ENCODE measurements around the gene ZNF830. TPM values are rescaled to one million over a fixed set of nuclear protein-coding genes. Genes with fewer than 3 reads are reported as not detected.

ZNF830 gene
- total RNA-seq, 4 donors from 2014 or later, result 6.0 to 11.0 (median 7.2) TPM

DNA sequence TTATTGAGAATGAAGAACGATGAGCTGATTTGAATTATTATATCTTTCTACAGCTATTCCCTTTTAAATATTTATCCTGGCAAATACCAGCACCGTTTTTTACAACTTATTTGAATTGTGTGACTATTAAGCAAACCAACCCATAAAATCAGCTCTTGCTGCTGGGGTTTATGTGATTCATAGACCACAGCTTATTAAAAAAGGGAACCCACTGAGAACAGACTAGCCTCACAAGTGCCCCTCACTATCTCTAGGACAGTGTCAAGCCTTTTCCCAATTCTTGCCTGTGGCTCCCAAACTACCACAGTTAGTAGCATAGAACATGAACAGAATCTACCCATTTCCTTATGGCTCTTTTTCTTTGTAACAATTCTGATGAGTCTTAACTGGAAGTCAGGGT is 12.8 kb downstream of the ZNF830 start:
- in situ Hi-C loops (cut with MboI; ENCODE audit: low sequenced_read_pairs in 4 of 4), result loop anchor here in 1 of 4 donors (25.0 kb wide), 1 partner anchor 437 kb away; no protein-coding TSS in a partner anchor
- TF ChIP-seq, protein P1, sequence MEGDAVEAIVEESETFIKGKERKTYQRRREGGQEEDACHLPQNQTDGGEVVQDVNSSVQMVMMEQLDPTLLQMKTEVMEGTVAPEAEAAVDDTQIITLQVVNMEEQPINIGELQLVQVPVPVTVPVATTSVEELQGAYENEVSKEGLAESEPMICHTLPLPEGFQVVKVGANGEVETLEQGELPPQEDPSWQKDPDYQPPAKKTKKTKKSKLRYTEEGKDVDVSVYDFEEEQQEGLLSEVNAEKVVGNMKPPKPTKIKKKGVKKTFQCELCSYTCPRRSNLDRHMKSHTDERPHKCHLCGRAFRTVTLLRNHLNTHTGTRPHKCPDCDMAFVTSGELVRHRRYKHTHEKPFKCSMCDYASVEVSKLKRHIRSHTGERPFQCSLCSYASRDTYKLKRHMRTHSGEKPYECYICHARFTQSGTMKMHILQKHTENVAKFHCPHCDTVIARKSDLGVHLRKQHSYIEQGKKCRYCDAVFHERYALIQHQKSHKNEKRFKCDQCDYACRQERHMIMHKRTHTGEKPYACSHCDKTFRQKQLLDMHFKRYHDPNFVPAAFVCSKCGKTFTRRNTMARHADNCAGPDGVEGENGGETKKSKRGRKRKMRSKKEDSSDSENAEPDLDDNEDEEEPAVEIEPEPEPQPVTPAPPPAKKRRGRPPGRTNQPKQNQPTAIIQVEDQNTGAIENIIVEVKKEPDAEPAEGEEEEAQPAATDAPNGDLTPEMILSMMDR (IDR thresholded peaks at IDR 0.05 in 4 of 5, conservative IDR thresholded peaks at IDR 0.05 in 1 of 5), result no peak
- TF ChIP-seq POLR2A (IDR thresholded peaks at IDR 0.05), result no peak
- intact Hi-C loops (cut with DNase I; ENCODE audit: low total_unique reads), result no loop called here

DNA sequence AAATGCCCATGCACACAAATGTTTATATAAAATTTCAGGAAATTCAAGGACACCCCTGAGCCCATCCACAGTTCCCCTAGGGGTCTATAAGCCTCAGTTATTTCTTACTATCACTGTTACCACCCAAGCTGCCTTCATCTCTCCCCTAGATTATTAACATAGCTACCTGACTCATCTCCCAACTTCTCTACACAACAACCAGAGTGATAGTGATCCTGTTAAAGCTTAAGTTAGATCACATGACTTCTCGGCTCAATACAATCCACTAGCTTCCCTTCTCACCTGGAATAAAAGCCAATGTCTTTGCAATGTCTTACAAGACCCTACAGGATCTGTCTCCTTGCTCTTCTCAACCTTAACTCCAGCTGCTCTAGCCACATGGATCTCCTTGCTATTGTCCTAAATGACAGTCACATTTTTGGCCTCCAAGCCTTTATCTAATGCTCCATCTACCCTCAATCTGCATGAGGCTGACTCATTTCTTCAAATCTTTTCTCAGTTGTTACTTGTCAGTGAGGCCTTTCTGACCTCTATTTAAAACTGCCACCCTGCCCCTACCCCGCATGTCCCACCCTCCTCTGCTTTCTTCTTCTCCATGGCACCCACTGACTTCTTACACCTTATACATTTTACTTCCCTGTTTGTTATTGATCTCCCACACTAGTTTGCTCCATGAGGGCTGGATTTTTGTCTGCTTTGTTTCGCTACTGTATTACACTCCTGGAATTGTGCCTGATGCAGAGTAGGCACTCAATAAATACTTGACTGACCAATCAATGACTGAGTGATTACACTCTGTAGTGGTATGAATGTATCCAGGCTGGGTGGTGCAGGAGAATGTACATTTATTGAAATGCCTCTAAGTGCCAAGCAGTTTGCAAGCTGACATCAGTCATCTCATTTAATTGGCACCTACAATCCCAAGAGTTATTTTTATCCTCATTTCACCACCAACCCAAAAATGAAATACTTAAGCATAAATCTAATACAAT is 13.8 kb downstream of the ZNF830 start:
- TF ChIP-seq, protein P1 (IDR thresholded peaks at IDR 0.05 in 4 of 5, conservative IDR thresholded peaks at IDR 0.05 in 1 of 5), result no peak
- TF ChIP-seq POLR2A (IDR thresholded peaks at IDR 0.05), result no peak
- H3K4me3 ChIP-seq, result no peak overlapping the region
- DNase-seq (no peak), ATAC-seq (no peak)
- no peaks in the 10 kb centered on the region for H3K27me3 ChIP-seq
- no peaks in the 10 kb centered on the region for H3K9me3 ChIP-seq
- intact Hi-C loops (cut with DNase I; ENCODE audit: low total_unique reads) (loop anchor here (5.0 kb wide), 1 partner anchor 757 kb away; the partner anchor contains the start of gene RASL10B), in situ Hi-C loops (cut with MboI; ENCODE audit: low sequenced_read_pairs in 4 of 4) (loop anchor here in 3 of 4 donors (25.0 kb wide), 3 partner anchors 112 to 587 kb away; partner anchors contain the start of gene SLFN14 (in 2 of the 3))
- H3K27ac ChIP-seq, result no peak overlapping the region
- peaks cover 4 to 9% of the 10 kb centered on the region in 2 donors for H3K4me1 ChIP-seq
- no peaks in the 10 kb centered on the region for H3K36me3 ChIP-seq

More for the DNA sequence above, 12.8 kb downstream of the ZNF830 start:
- no peaks in the 10 kb centered on the region for H3K9me3 ChIP-seq
- H3K27ac ChIP-seq, result no peak overlapping the region
- no peak for ATAC-seq
- peaks cover 0 to 6% of the 10 kb centered on the region in 2 donors for H3K36me3 ChIP-seq
- no peak overlapping the region for H3K4me3 ChIP-seq
- peaks cover 0 to under 1% of the 10 kb centered on the region in 2 donors for H3K4me1 ChIP-seq
- no peaks in the 10 kb centered on the region for H3K27me3 ChIP-seq
- DNase-seq, result no peak

DNA sequence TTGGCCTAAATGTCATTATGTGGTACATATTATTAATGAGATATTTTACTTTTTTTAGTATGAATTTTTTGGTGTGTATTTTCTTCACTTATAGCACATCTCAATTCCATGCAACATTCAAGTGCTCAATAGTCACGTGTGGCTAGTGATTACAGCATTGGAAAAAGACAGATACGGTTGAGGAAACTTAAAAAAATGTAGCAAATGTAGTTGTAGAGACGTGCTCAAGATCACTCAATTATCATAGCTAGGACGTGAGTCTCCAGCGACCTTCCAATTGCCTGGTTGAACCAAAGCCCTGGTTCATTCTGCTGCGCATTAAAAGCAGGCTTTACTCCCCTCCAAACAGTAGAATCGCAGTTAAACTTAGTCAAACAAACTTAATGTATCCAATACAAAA is 17.8 kb downstream of the ZNF830 start:
- in situ Hi-C loops (cut with MboI; ENCODE audit: low sequenced_read_pairs in 4 of 4), result loop anchor here in 3 of 4 donors (25.0 kb wide), 2 partner anchors 108 to 583 kb away; partner anchors contain the start of gene SLFN14 (in 2 of the 3)
- H3K27ac ChIP-seq, result peak overlapping the region; percentile 92 to 98 (median 96)

DNA sequence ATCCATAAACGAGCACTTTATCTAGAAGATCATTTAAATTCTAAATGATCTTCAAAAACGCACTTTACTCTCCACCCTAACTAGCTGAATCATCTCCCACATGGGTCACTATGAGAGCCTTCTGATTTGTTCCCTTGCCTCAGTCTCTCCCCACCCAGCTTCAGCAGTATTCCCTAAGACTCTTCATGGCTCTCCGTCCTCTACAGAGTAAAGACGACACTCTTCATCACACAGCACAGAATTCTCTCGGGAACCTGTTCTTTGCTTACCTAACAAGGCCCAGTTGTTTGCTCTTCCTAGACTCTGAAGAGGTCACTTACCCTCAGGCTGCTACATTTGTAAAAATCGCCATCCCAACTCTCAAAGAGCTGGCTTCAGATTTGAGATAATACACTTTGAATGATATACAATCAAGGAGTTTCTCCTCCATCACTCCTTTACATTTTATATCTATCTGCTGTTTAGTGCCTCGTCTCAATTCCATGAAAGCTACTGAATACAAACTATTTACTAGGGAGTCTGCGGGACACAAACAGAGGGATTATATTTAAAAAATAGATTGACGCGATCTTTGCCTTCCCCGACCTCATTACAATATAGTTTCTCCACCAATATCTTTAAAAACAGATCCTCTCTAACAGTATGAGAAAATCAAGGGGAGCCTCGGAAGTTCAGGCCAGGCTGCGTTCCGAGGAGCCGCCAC is 18.5 kb downstream of the ZNF830 start:
- Histone ChIP-seq H3K27me3 (no peaks in the 10 kb centered on the region), H3K4me3 (peak overlapping the region; percentile 81 to 99 (median 86)), H3K36me3 (peaks cover 0 to 2% of the 10 kb centered on the region in 2 donors), H3K4me1 (peaks cover 16 to 30% of the 10 kb centered on the region in 2 donors), H3K27ac (peak overlapping the region; percentile 92 to 98 (median 96)), H3K9me3 (no peaks in the 10 kb centered on the region)
- ATAC-seq, result peak; percentile 6 to 14
- TF ChIP-seq, protein P1 (IDR thresholded peaks at IDR 0.05 in 4 of 5, conservative IDR thresholded peaks at IDR 0.05 in 1 of 5), result no peak
- DNase-seq, result no peak
- intact Hi-C loops (cut with DNase I; ENCODE audit: low total_unique reads) (loop anchor here (1.0 to 10.0 kb wide), 7 partner anchors 18 to 752 kb away; partner anchors contain the start of genes CCT6B, RASL10B, RFFL and SLFN5), in situ Hi-C loops (cut with MboI; ENCODE audit: low sequenced_read_pairs in 4 of 4) (loop anchor here in 3 of 4 donors (25.0 kb wide), 2 partner anchors 108 to 582 kb away; partner anchors contain the start of gene SLFN14 (in 2 of the 3))

More for the DNA sequence above, 17.8 kb downstream of the ZNF830 start:
- Histone ChIP-seq H3K9me3 (no peaks in the 10 kb centered on the region), H3K27me3 (no peaks in the 10 kb centered on the region), H3K4me3 (no peak overlapping the region), H3K36me3 (no peaks in the 10 kb centered on the region), H3K4me1 (peaks cover 16 to 30% of the 10 kb centered on the region in 2 donors)
- intact Hi-C loops (cut with DNase I; ENCODE audit: low total_unique reads), result loop anchor here (5.0 kb wide), 1 partner anchor 753 kb away; the partner anchor contains the start of gene RASL10B
- TF ChIP-seq, protein P1 (IDR thresholded peaks at IDR 0.05 in 4 of 5, conservative IDR thresholded peaks at IDR 0.05 in 1 of 5), result no peak
- no peak for TF ChIP-seq POLR2A (IDR thresholded peaks at IDR 0.05)
- DNase-seq (no peak), ATAC-seq (no peak)
